GM12872 (cell line): ENCODE measurements around the gene CMSS1.

Experiments
- CTCF ChIP-seq: IDR thresholded peaks from 3 replicates; pipeline ENCODE4 v1.5.1; 2011; ENCODE audit warnings: low read depth, mild to moderate bottlenecking, low read length, moderate library complexity; ENCODE audit not compliant: insufficient read depth

Gene CMSS1

GRCh38 chr3:100158918-100159330 lies 341.3 kb downstream of the CMSS1 start:
- TF ChIP-seq CTCF = no peak

GRCh38 chr3:100159331-100160153 lies 341.9 kb downstream of the CMSS1 start:
- no peak for TF ChIP-seq CTCF

- no peak for TF ChIP-seq CTCF
Measured at GRCh38 chr3:100160521-100160920, 342.9 kb downstream of the CMSS1 start.

- no peak for TF ChIP-seq CTCF
Measured at GRCh38 chr3:100163787-100164186, 346.1 kb downstream of the CMSS1 start.

GRCh38 chr3:100164743-100165142 lies 347.1 kb downstream of the CMSS1 start:
- no peak for TF ChIP-seq CTCF

- TF ChIP-seq CTCF = no peak
Measured at GRCh38 chr3:100165926-100166550, 348.4 kb downstream of the CMSS1 start.

GRCh38 chr3:100169201-100169920 lies 351.7 kb downstream of the CMSS1 start:
- TF ChIP-seq CTCF = no peak
